ENCODE data around the gene NFKBIB. TPM values are rescaled to one million over a fixed set of nuclear protein-coding genes. Genes with fewer than 3 reads are reported as not detected.

NFKBIB gene
- total RNA-seq, 1 experiment from 2014 or later = 45.4 TPM

GRCh38 chr19:38892841-38893240 lies 6.9 kb upstream of the NFKBIB start:
- no peak for DNase-seq (ENCODE audit: unreplicated experiment)
- intact Hi-C loops (cut with micrococcal nuclease) = no loop called here
- CTCF ChIA-PET = no interaction called here
- H3K4me3 Mint-ChIP-seq (ENCODE audit: unreplicated experiment) = no peak overlapping the region
- POLR2A ChIA-PET = no interaction called here
- H3K4me1 Mint-ChIP-seq (ENCODE audit: insufficient read depth, unreplicated experiment) = peaks cover 7% of the 10 kb centered on the region
- no peaks in the 10 kb centered on the region for H3K27me3 Mint-ChIP-seq (ENCODE audit: insufficient read depth, unreplicated experiment)
- H3K9me3 Mint-ChIP-seq (ENCODE audit: unreplicated experiment) = no peaks in the 10 kb centered on the region
- BruUV-seq (replicated peaks) = no TSS peak
- peaks cover 22% of the 10 kb centered on the region for H3K36me3 Mint-ChIP-seq (ENCODE audit: insufficient read depth, unreplicated experiment)
- H3K27ac Mint-ChIP-seq (ENCODE audit: low read depth, unreplicated experiment) = no peak overlapping the region
- TF ChIP-seq CTCF (IDR thresholded peaks at IDR 0.05; ENCODE audit: unreplicated experiment) = no peak

- Mint-ChIP-seq H3K9me3 (ENCODE audit: unreplicated experiment) (no peaks in the 10 kb centered on the region), H3K27ac (ENCODE audit: low read depth, unreplicated experiment) (no peak overlapping the region), H3K27me3 (ENCODE audit: insufficient read depth, unreplicated experiment) (no peaks in the 10 kb centered on the region), H3K36me3 (ENCODE audit: insufficient read depth, unreplicated experiment) (peaks cover 17% of the 10 kb centered on the region), H3K4me1 (ENCODE audit: insufficient read depth, unreplicated experiment) (peaks cover 10% of the 10 kb centered on the region), H3K4me3 (ENCODE audit: unreplicated experiment) (no peak overlapping the region)
- no peak for DNase-seq (ENCODE audit: unreplicated experiment)
- intact Hi-C loops (cut with micrococcal nuclease) = no loop called here
- BruUV-seq (replicated peaks) = no TSS peak
- no peak for TF ChIP-seq CTCF (IDR thresholded peaks at IDR 0.05; ENCODE audit: unreplicated experiment)
- ChIA-PET POLR2A (no interaction called here), CTCF (interaction anchor here (0.6 kb wide), 1 partner anchor 56 kb away, joined by 3 read pairs; no protein-coding TSS in a partner anchor)
Observed at GRCh38 chr19:38893341-38893771, 6.4 kb upstream of the NFKBIB start.

- Mint-ChIP-seq H3K27me3 (ENCODE audit: insufficient read depth, unreplicated experiment) (no peaks in the 10 kb centered on the region), H3K9me3 (ENCODE audit: unreplicated experiment) (no peaks in the 10 kb centered on the region), H3K27ac (ENCODE audit: low read depth, unreplicated experiment) (peak overlapping the region; percentile 54), H3K4me1 (ENCODE audit: insufficient read depth, unreplicated experiment) (peaks cover 16% of the 10 kb centered on the region), H3K36me3 (ENCODE audit: insufficient read depth, unreplicated experiment) (peaks cover 5% of the 10 kb centered on the region), H3K4me3 (ENCODE audit: unreplicated experiment) (no peak overlapping the region)
- no TSS peak for BruUV-seq (replicated peaks)
- TF ChIP-seq CTCF (IDR thresholded peaks at IDR 0.05; ENCODE audit: unreplicated experiment) = no peak
- ChIA-PET CTCF (interaction anchor here (0.6 to 0.9 kb wide), 4 partner anchors 8 to 66 kb away, joined by 3 to 5 read pairs (median 4); no protein-coding TSS in a partner anchor), POLR2A (no interaction called here)
- intact Hi-C loops (cut with micrococcal nuclease) = no loop called here
- no peak for DNase-seq (ENCODE audit: unreplicated experiment)
Observed at GRCh38 chr19:38894968-38895367, 4.8 kb upstream of the NFKBIB start.

GRCh38 chr19:38898788-38899446 lies 852 bp upstream of the NFKBIB start:
- Mint-ChIP-seq H3K36me3 (ENCODE audit: insufficient read depth, unreplicated experiment) (no peaks in the 10 kb centered on the region), H3K27me3 (ENCODE audit: insufficient read depth, unreplicated experiment) (no peaks in the 10 kb centered on the region), H3K27ac (ENCODE audit: low read depth, unreplicated experiment) (peak overlapping the region; percentile 98), H3K9me3 (ENCODE audit: unreplicated experiment) (no peaks in the 10 kb centered on the region), H3K4me1 (ENCODE audit: insufficient read depth, unreplicated experiment) (peaks cover 27% of the 10 kb centered on the region), H3K4me3 (ENCODE audit: unreplicated experiment) (peak overlapping the region; percentile 88)
- POLR2A ChIA-PET = interaction anchor here (0.8 kb wide), 1 partner anchor 31 kb away, joined by 3 read pairs; the partner anchor contains the start of genes MRPS12 and SARS2
- no TSS peak for BruUV-seq (replicated peaks)
- no peak for TF ChIP-seq CTCF (IDR thresholded peaks at IDR 0.05; ENCODE audit: unreplicated experiment)
- CTCF ChIA-PET = no interaction called here
- DNase-seq (ENCODE audit: unreplicated experiment) = peak; percentile 13
- intact Hi-C loops (cut with micrococcal nuclease) = loop anchor here (1.0 kb wide), 1 partner anchor 49 kb away; no protein-coding TSS in a partner anchor

Data from MCF 10A (cell line).